Body of pancreas (tissue), 4 donors: Measurements from ENCODE around the gene CDHR3. TPM values are rescaled to one million over a fixed set of nuclear protein-coding genes. Genes with fewer than 3 reads are reported as not detected.
"Not testable (repeated sequence)": the region's sequence is repeated elsewhere in the genome, so short reads cannot be mapped to it uniquely, and the experiment has no call there.

Experiments used
- ATAC-seq: fragments of 150-250 bp; one replicate; pipeline ENCODE4 v1.9.1; 2016
- DNase-seq, 4 donors: peaks; one replicate each; pipeline ENCODE4 v3.0.0-alpha.2; 2019
- H3K27ac ChIP-seq, 4 donors: fragments of 200-600 bp; sonication (generic); 1 replicate in 3 of 4; 2 replicates in 1 of 4; pipeline versions ENCODE4 v1.5.1 to v1.6.1; 2016 to 2019; ENCODE audit warnings: mild to moderate bottlenecking in 1 of 4, mixed read lengths in 1 of 4, moderate library complexity in 1 of 4
- H3K27me3 ChIP-seq, 2 donors: fragments of 200-600 bp; sonication (generic); one replicate each; pipeline ENCODE4 v1.6.0; 2016; ENCODE audit warnings: mild to moderate bottlenecking in 1 of 2
- H3K36me3 ChIP-seq, 2 donors: fragments of 200-600 bp; sonication (generic); replicated peaks in 1 of 2; 2 replicates each; pipeline ENCODE4 v1.5.1; 2016; ENCODE audit warnings: low read depth in 2 of 2; ENCODE audit not compliant: insufficient read depth in 1 of 2
- H3K4me1 ChIP-seq: fragments of 200-600 bp; sonication (generic); one replicate; pipeline ENCODE4 v1.6.0; 2016
- H3K4me3 ChIP-seq, 2 donors: fragments of 200-600 bp; sonication (generic); 1 replicate in 1 of 2; 2 replicates in 1 of 2; pipeline ENCODE4 v1.5.1; 2016 to 2019
- H3K9me3 ChIP-seq, 3 donors: fragments of 200-600 bp; sonication (generic); 1 replicate in 2 of 3; 2 replicates in 1 of 3; pipeline ENCODE4 v1.5.1; 2016
- CTCF ChIP-seq, 7 experiments: fragments of 450-650 bp in 4 of 7; fragments of 200-600 bp in 3 of 7; sonication (generic) in 3 of 7; IDR thresholded peaks; one replicate each; pipeline ENCODE4 v1.5.1; 2016 to 2019; ENCODE audit warnings: antibody characterized with exemption in 7 of 7
- POLR2A ChIP-seq, 3 donors: fragments of 450-650 bp; IDR thresholded peaks; one replicate each; pipeline ENCODE4 v1.6.1; 2016; ENCODE audit warnings: antibody characterized with exemption in 3 of 3, mild to moderate bottlenecking in 2 of 3
- WGBS, 2 donors: methylation state at CpG; one replicate each; pipeline ENCODE4 v1.1.5; 2017; 5-methylcytosine and 5-hydroxymethylcytosine counted together
- intact Hi-C: fragments of 100-400 bp; cut with DNase I; formaldehyde crosslinking; loops from one replicate; pipeline ENCODE4 v1.15.1; 2023
- total RNA-seq, 2 donors: library from RNA; depleted of rRNA; stranded (reverse); fragments of >200 nt; gene quantifications; one replicate each; pipeline ENCODE4 v1.1.0, GENCODE V29; 2016

CDHR3 gene
- total RNA-seq, 2 donors from 2014 or later, result 1.6 to 14.8 TPM

- Histone ChIP-seq H3K4me3 (no peak overlapping the region), H3K27me3 (no peaks in the 10 kb centered on the region), H3K4me1 (no peaks in the 10 kb centered on the region), H3K9me3 (no peaks in the 10 kb centered on the region), H3K36me3 (no peaks in the 10 kb centered on the region), H3K27ac (no peak overlapping the region)
- WGBS, 2 donors, result 81 to 88% methylated on average over 5 of the region's 5 CpGs
- ATAC-seq, result no peak
- TF ChIP-seq POLR2A (IDR thresholded peaks at IDR 0.05), result no peak
- no peak for TF ChIP-seq CTCF (IDR thresholded peaks at IDR 0.05)
- intact Hi-C loops, result no loop called here
- no peak for DNase-seq
Observed at GRCh38 chr7:106003525-106004064, 40.5 kb downstream of the CDHR3 start.

- Histone ChIP-seq H3K27ac (no peak overlapping the region), H3K4me3 (no peak overlapping the region), H3K9me3 (no peaks in the 10 kb centered on the region), H3K4me1 (peaks cover 9% of the 10 kb centered on the region), H3K27me3 (no peaks in the 10 kb centered on the region), H3K36me3 (no peaks in the 10 kb centered on the region)
- ATAC-seq, result no peak
- intact Hi-C loops, result no loop called here
- DNase-seq, result no peak
- TF ChIP-seq POLR2A (IDR thresholded peaks at IDR 0.05), result no peak
- TF ChIP-seq CTCF (IDR thresholded peaks at IDR 0.05), result no peak
- 83 to 95% methylated on average over 5 of the region's 5 CpGs for WGBS, 2 donors
Observed at GRCh38 chr7:106006906-106007305, 43.8 kb downstream of the CDHR3 start.

GRCh38 chr7:106007796-106008195 lies 44.7 kb downstream of the CDHR3 start:
- H3K9me3 ChIP-seq, DNase-seq, H3K27ac ChIP-seq, H3K4me1 ChIP-seq, ATAC-seq, H3K27me3 ChIP-seq, intact Hi-C loops, H3K4me3 ChIP-seq, H3K36me3 ChIP-seq: not testable (repeated sequence)
- WGBS, 2 donors, result 80 to 86% methylated on average over 3 of the region's 3 CpGs

GRCh38 chr7:106009503-106010226 lies 46.6 kb downstream of the CDHR3 start:
- no peak overlapping the region for H3K4me3 ChIP-seq
- H3K27ac ChIP-seq, result peak overlapping the region in 1 of 4 donors; percentile 26

More at GRCh38 chr7:106009503-106010226, 46.6 kb downstream of the CDHR3 start:
- Histone ChIP-seq H3K9me3 (no peaks in the 10 kb centered on the region), H3K4me1 (peaks cover 9% of the 10 kb centered on the region), H3K36me3 (no peaks in the 10 kb centered on the region), H3K27me3 (no peaks in the 10 kb centered on the region)
- peak; percentile 94 for ATAC-seq
- TF ChIP-seq POLR2A (IDR thresholded peaks at IDR 0.05) (no peak), CTCF (IDR thresholded peaks at IDR 0.05) (peak; percentile 94 to 99 (median 97))
- WGBS, 2 donors, result 7 to 17% methylated on average over 13 to 29 of the region's 29 CpGs
- peak; percentile 85 to 88 (median 86) for DNase-seq
- intact Hi-C loops, result loop anchor here (5.0 kb wide), 1 partner anchor 72 kb away; no protein-coding TSS in a partner anchor
